ENCODE results near the gene AHSP.
"Not testable (repeated sequence)": the region's sequence is repeated elsewhere in the genome, so short reads cannot be mapped to it uniquely, and the experiment has no call there.

Gene AHSP, protein sequence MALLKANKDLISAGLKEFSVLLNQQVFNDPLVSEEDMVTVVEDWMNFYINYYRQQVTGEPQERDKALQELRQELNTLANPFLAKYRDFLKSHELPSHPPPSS

DNA sequence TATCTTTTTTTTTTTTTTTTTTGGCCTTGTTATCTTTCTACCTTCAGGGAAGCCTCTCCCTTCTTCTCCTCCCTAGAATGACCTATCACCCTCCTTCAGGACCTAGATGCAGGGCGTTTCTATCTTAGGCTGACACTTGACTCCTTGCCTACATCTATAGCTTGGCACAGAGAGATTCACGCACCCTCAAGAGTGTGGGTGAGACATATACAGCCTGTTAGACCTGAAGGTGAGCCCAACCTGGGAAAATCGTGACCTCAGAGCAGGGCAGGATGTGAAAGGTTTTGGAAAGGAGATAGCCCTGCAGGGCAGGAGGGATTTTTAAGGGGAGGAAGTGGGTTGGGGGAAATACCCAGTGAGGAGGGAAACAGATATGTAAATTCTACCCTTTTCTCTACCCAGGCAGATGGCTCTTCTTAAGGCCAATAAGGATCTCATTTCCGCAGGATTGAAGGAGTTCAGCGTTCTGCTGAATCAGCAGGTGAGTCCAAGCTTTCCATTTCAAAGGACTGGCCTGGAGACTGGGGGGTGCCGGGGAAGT is at the start of gene AHSP:
Gene AHSP (plus strand): TSS at position 167 of the 541 bp plus-strand sequence. CDS start 240 bp downstream, at position 407.
- DNase-seq (ENCODE audit: low read depth), result no peak
- TF ChIP-seq, protein P1, sequence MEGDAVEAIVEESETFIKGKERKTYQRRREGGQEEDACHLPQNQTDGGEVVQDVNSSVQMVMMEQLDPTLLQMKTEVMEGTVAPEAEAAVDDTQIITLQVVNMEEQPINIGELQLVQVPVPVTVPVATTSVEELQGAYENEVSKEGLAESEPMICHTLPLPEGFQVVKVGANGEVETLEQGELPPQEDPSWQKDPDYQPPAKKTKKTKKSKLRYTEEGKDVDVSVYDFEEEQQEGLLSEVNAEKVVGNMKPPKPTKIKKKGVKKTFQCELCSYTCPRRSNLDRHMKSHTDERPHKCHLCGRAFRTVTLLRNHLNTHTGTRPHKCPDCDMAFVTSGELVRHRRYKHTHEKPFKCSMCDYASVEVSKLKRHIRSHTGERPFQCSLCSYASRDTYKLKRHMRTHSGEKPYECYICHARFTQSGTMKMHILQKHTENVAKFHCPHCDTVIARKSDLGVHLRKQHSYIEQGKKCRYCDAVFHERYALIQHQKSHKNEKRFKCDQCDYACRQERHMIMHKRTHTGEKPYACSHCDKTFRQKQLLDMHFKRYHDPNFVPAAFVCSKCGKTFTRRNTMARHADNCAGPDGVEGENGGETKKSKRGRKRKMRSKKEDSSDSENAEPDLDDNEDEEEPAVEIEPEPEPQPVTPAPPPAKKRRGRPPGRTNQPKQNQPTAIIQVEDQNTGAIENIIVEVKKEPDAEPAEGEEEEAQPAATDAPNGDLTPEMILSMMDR (IDR thresholded peaks at IDR 0.05; ENCODE audit: low read depth, low read length, missing control alignments), result no peak
- in situ Hi-C loops (cut with HindIII; ENCODE audit: low sequenced_read_pairs), result no loop called here
- H3K4me3 ChIP-seq (ENCODE audit: low read depth, low read length), result peak within 1 kb of the TSS; percentile 31

DNA sequence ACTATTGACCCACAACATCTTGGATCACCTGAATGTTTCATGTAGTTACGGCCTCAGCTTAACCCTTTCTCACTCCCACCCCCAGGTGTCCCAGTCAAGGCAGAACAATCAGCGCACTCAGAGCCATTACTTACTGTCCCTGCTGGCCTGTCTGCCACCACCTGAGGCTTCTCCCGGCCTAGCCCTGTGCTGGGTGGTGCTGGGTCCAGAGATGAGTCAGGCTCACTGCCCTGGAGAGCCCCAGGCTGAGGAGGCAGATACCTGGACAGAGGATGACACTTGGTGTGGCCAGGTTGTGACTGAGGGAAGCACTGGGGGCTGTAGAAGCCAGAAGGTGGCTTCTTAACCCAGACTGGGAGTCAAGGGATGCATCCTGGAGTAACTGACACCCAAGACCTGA is 48.7 kb upstream of the AHSP start:
- no peak overlapping the region for H3K4me3 ChIP-seq (ENCODE audit: low read depth, low read length)
- TF ChIP-seq, protein P1 (IDR thresholded peaks at IDR 0.05; ENCODE audit: low read depth, low read length, missing control alignments), result no peak
- in situ Hi-C loops (cut with HindIII; ENCODE audit: low sequenced_read_pairs), result no loop called here
- DNase-seq (ENCODE audit: low read depth), result no peak

DNA sequence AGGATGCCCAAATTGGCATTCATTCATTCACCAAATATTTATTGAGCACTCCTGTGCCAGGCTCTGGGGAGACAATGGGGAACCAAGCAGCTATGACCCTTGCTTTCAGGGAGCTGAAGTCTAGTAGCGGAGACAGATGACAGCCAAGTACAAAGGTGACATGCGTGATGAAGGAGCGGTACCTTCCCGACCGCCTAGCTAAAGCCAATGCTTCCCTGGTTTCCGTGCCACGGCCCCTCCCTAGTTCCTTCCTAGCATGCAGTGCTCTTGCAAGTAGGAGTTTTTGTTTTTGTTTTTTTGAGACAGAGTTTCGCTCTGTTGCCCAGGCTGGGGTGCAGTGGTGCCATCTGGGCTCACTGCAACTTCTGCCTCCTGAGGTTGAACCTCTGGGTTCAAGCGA is 47.9 kb upstream of the AHSP start:
- no peak overlapping the region for H3K4me3 ChIP-seq (ENCODE audit: low read depth, low read length)
- in situ Hi-C loops (cut with HindIII; ENCODE audit: low sequenced_read_pairs), result no loop called here
- TF ChIP-seq, protein P1 (IDR thresholded peaks at IDR 0.05; ENCODE audit: low read depth, low read length, missing control alignments), result no peak
- DNase-seq (ENCODE audit: low read depth), result no peak

DNA sequence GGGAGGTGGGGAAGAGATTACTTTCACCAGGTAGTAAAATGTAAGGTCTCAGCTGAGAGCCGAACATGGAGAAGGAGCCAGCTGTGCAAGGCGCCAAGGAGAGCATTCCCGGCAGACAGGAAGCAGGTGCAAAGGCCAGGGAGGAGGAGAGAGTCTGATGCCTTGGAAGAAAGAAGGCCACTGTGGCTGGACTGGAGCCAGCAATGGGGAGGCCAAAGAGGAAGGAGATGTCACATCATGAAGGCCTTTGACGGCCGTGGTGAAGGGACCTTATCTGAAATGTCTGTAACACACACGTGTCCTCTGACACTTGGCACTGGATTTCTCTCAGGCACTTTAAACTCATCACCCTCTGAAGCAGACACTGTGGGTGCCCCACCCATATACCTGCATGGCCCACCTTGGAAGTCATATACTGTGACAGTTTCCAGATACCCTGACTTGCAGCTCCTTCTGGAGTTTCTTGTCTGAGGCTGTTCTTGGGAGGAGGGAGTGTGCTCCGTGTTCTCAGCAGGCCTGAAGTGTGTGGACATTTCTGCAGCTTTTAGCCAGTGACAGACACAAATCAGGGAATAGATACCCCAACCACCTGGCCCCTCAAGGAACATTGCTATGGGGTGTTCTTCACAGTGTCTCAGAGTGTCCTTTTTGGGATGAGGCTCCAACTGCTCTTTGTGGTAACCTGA is 46.7 kb upstream of the AHSP start:
- DNase-seq (ENCODE audit: low read depth), result no peak
- TF ChIP-seq, protein P1 (IDR thresholded peaks at IDR 0.05; ENCODE audit: low read depth, low read length, missing control alignments), result no peak
- in situ Hi-C loops (cut with HindIII; ENCODE audit: low sequenced_read_pairs), result no loop called here
- no peak overlapping the region for H3K4me3 ChIP-seq (ENCODE audit: low read depth, low read length)

DNA sequence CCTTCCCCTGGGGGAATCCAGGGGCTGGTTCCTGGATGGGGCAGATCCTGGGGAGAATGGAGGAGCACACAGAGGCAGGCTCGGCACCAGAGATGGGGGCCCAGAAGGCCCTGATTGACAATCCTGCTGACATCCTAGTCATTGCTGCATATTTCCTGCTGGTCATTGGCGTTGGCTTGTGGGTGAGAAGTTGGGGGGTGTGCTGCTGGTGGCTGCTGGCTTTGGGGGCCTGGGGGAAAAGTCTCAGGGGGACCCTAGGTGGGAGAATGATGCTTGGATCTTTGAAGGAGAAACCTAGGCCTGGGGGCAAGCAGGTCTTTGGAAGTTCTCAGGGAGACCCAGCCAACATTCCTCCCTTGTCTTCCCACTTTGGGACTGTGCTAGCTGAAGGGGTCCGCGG is 44.6 kb upstream of the AHSP start, which contains the start of gene SLC5A2:
Gene SLC5A2 (plus strand): TSS at position 43 of the 400 bp plus-strand sequence. CDS start 14 bp downstream, at position 57.
- in situ Hi-C loops (cut with HindIII; ENCODE audit: low sequenced_read_pairs), result no loop called here
- DNase-seq (ENCODE audit: low read depth), result no peak
- H3K4me3 ChIP-seq (ENCODE audit: low read depth, low read length), result no peak within 1 kb of the TSS
- TF ChIP-seq, protein P1 (IDR thresholded peaks at IDR 0.05; ENCODE audit: low read depth, low read length, missing control alignments), result no peak

DNA sequence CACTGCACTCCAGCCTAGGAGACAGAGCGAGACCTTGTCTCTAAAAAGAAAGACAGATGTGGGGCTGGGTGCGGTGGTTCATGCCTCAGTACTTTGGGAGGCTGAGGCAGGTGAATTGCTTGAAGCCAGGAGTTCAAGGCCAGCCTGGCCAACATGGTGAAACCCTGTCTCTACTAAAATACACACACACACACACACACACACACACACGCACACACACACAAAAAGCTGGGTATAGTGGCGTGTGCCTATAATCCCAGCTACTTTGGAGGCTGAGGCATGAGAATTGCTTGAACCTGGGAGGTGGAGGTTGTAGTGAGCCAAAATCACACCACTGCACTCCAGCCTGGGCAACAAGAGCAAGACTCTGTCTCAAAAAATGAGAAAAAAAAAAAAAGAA is 43.7 kb upstream of the AHSP start:
- H3K4me3 ChIP-seq (ENCODE audit: low read depth, low read length); in situ Hi-C loops (cut with HindIII; ENCODE audit: low sequenced_read_pairs); DNase-seq (ENCODE audit: low read depth): not testable (repeated sequence)
